Prostate gland (tissue), 2 donors: ENCODE measurements around the gene IGLL1. TPM values are rescaled to one million over a fixed set of nuclear protein-coding genes. Genes with fewer than 3 reads are reported as not detected.

Experiments
- DNase-seq: peaks from one replicate; pipeline ENCODE4 v3.0.0-alpha.2; 2019; ENCODE audit warnings: low spot score
- H3K27ac ChIP-seq, 2 donors: fragments of 200-600 bp; sonication (generic); 2 replicates each; pipeline ENCODE4 v1.5.1; 2017 to 2019
- H3K27me3 ChIP-seq: fragments of 200-600 bp; sonication (generic); replicated peaks from 2 replicates; pipeline ENCODE4 v1.5.1; 2019; ENCODE audit not compliant: insufficient read depth
- H3K36me3 ChIP-seq, 2 donors: fragments of 200-600 bp; sonication (generic); 1 replicate in 1 of 2; 2 replicates in 1 of 2; pipeline versions ENCODE4 v1.5.1 to v1.8.1; 2017 to 2019
- H3K4me1 ChIP-seq: fragments of 200-600 bp; sonication (generic); replicated peaks from 2 replicates; pipeline ENCODE4 v1.5.1; 2019
- H3K4me3 ChIP-seq, 2 donors: fragments of 200-600 bp; sonication (generic); 2 replicates each; pipeline ENCODE4 v1.5.1; 2017 to 2019
- H3K9me3 ChIP-seq: fragments of 200-600 bp; sonication (generic); 2 replicates; pipeline ENCODE4 v1.5.1; 2017
- POLR2A ChIP-seq: fragments of 450-650 bp; IDR thresholded peaks from one replicate; pipeline ENCODE4 v1.6.1; 2016; ENCODE audit warnings: antibody characterized with exemption, mild to moderate bottlenecking
- POLR2AphosphoS5 ChIP-seq: sonication (generic); formaldehyde crosslinking; IDR thresholded peaks from one replicate; pipeline ENCODE4 v1.6.1; 2017; ENCODE audit warnings: antibody characterized with exemption
- WGBS: methylation state at CpG from one replicate; pipeline ENCODE4 v1.1.5; 2018; 5-methylcytosine and 5-hydroxymethylcytosine counted together
- intact Hi-C: fragments of 100-400 bp; cut with DNase I; formaldehyde crosslinking; loops from one replicate; pipeline ENCODE4 v1.14.2; 2022
- total RNA-seq, 2 donors: library from RNA; depleted of rRNA; stranded (reverse); fragments of >200 nt; gene quantifications; one replicate each; pipeline ENCODE4 v1.1.0, GENCODE V29; 2016
- TF ChIP-seq, protein P1 (sequence below), 4 experiments: fragments of 200-600 bp in 2 of 4; fragments of 450-650 bp in 2 of 4; sonication (generic) in 2 of 4; IDR thresholded peaks; 1 replicate in 3 of 4; 2 replicates in 1 of 4; pipeline ENCODE4 v1.5.1; 2016 to 2019; ENCODE audit warnings: antibody characterized with exemption in 4 of 4, mild to moderate bottlenecking in 2 of 4, moderate library complexity in 2 of 4

Gene IGLL1
- total RNA-seq, 2 donors from 2014 or later: 0.85 TPM; not detected in 1

DNA sequence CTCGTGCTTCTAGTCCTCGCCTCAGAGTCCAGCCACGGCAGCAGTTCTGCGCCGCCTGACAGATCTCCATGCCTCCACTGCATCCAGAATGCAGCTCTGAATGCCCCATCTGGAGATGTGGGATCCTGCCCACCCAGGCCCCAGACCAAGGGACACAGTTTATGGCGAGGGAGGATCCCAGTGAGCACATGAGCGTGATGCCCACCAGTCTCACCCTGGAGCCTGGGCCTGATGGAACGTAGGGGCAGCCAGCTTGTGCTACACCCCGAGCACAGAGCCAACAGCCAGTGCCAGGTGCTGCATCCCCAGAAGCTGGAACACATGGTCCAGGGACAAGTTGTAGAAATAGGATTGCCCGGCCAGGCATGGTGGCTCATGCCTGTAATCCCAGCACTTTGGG lies 10.4 kb downstream of the IGLL1 start:
- TF ChIP-seq POLR2AphosphoS5: no peak
- TF ChIP-seq, protein P1, sequence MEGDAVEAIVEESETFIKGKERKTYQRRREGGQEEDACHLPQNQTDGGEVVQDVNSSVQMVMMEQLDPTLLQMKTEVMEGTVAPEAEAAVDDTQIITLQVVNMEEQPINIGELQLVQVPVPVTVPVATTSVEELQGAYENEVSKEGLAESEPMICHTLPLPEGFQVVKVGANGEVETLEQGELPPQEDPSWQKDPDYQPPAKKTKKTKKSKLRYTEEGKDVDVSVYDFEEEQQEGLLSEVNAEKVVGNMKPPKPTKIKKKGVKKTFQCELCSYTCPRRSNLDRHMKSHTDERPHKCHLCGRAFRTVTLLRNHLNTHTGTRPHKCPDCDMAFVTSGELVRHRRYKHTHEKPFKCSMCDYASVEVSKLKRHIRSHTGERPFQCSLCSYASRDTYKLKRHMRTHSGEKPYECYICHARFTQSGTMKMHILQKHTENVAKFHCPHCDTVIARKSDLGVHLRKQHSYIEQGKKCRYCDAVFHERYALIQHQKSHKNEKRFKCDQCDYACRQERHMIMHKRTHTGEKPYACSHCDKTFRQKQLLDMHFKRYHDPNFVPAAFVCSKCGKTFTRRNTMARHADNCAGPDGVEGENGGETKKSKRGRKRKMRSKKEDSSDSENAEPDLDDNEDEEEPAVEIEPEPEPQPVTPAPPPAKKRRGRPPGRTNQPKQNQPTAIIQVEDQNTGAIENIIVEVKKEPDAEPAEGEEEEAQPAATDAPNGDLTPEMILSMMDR (IDR thresholded peaks at IDR 0.05): no peak
- TF ChIP-seq POLR2A: no peak
- no peaks in the 10 kb centered on the region for H3K4me1 ChIP-seq
- H3K27ac ChIP-seq: no peak overlapping the region
- H3K9me3 ChIP-seq: no peaks in the 10 kb centered on the region
- H3K4me3 ChIP-seq: no peak overlapping the region
- intact Hi-C loops: no loop called here
- H3K27me3 ChIP-seq: no peaks in the 10 kb centered on the region
- H3K36me3 ChIP-seq: no peaks in the 10 kb centered on the region
- 99% methylated on average over 10 of the region's 10 CpGs for WGBS
- no peak for DNase-seq

- Histone ChIP-seq H3K36me3 (no peaks in the 10 kb centered on the region), H3K9me3 (no peaks in the 10 kb centered on the region), H3K27me3 (no peaks in the 10 kb centered on the region), H3K4me1 (no peaks in the 10 kb centered on the region), H3K27ac (no peak overlapping the region), H3K4me3 (no peak overlapping the region)
- DNase-seq: no peak
- WGBS: 76% methylated on average over 8 of the region's 8 CpGs
- TF ChIP-seq POLR2AphosphoS5 (no peak), POLR2A (no peak)
- TF ChIP-seq, protein P1 (IDR thresholded peaks at IDR 0.05): no peak
- intact Hi-C loops: no loop called here
These were observed 10.8 kb downstream of the IGLL1 start for GRCh38 chr22:23569291-23569690.

DNA sequence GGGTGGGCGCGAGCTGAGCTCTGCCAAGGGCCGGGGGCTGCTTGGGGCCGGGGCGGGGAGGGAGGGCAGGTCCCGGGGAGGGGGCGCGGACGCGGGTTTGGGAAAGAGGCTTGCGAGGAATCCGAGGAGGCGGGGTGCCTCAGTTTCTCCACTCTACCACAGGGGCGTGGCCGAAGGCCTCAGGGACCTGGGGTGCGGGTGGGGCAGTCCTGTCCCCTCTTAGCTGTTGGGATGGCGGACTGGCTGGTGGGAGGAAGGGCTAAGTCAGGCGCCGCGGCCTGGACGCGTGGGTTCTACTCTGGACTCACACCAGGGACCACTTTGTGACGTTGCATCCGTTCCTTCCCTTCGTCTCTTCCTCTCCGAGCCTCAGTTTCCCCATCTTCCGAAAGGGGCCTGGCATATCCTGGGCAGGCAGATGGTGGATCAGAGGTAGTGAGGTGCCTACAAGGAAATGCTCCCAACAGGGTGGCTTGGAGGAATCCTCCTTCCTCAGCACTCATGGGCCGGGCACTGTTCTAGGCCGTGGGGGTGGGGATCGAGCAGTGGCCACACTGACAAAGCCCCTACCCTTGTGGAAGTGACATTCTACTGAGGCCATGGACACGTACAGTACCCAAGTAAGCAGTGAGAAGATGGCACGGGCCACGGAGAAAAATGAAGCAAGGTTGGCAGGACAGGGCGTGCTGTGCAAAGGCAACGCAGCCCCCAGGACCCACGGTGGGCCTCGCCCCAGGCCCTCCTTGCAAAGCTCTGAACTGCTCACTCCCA lies 13.2 kb downstream of the IGLL1 start:
- no peaks in the 10 kb centered on the region for H3K4me1 ChIP-seq
- H3K36me3 ChIP-seq: no peaks in the 10 kb centered on the region
- WGBS: 65% methylated on average over 36 of the region's 37 CpGs
- TF ChIP-seq, protein P1 (IDR thresholded peaks at IDR 0.05): no peak
- no peak for TF ChIP-seq POLR2AphosphoS5
- TF ChIP-seq POLR2A: no peak
- intact Hi-C loops: no loop called here
- no peaks in the 10 kb centered on the region for H3K27me3 ChIP-seq
- H3K27ac ChIP-seq: no peak overlapping the region
- no peak for DNase-seq
- H3K9me3 ChIP-seq: no peaks in the 10 kb centered on the region
- peak overlapping the region; percentile 34 to 43 for H3K4me3 ChIP-seq

DNA sequence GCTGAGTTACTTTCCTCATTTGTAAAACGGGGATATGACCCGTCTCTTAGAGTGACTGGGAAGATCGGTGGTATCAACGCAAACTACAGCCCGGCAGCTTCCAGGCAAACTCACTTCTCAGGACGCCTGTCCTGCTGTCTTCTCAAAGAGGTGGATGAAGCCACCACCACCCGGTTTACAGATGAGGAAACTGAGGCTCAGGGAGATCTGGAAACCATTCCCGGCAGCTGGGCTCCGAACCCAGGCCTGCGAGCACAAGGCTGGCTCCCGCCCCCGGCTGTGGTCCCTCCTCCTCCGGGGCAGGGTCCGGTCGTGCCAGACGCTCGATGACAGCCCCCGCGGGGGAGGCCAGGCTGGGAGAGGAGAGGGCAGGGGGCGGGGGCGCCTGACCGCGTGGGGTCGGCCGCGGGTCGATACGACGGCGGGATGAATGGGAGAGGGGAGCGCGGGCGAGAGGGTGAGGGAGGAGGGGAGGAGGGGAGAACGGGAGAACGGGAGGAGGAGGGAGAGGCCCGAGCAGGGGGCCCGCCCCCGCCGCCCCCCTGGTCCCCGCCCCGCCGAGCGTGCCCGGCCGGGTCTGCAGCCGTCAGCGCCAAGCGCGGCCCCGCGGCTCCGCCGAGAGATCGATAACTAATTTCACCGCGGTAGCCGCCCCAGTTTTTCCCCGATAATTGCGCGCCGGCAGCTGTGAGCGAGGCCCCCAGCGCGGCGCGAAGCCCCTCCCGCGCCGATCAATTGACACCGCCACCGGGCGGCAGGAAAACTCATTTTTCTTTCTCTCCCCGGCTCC lies 14.0 kb downstream of the IGLL1 start:
- Histone ChIP-seq H3K4me1 (no peaks in the 10 kb centered on the region), H3K36me3 (no peaks in the 10 kb centered on the region), H3K4me3 (peak overlapping the region; percentile 34 to 43), H3K27me3 (no peaks in the 10 kb centered on the region), H3K9me3 (no peaks in the 10 kb centered on the region), H3K27ac (no peak overlapping the region)
- DNase-seq: no peak
- intact Hi-C loops: no loop called here
- no peak for TF ChIP-seq POLR2AphosphoS5
- TF ChIP-seq, protein P1 (IDR thresholded peaks at IDR 0.05): no peak
- no peak for TF ChIP-seq POLR2A
- WGBS: under 1% methylated on average over 47 of the region's 73 CpGs
